ENCODE measurements around the gene GBX2.

GRCh38 chr2:236128321-236128720 lies 39.9 kb downstream of the GBX2 start:
- TF ChIP-seq CTCF (IDR thresholded peaks at IDR 0.05) (no peak), POLR2A (IDR thresholded peaks at IDR 0.05) (no peak)

All from esophagus squamous epithelium (tissue), 4 donors.